ENCODE data around the gene PYURF.

Gene PYURF

GRCh38 chr4:88514557-88515511 lies 8.7 kb downstream of the PYURF start:
- no peak for DNase-seq

- no peak for DNase-seq
Observed at GRCh38 chr4:88511236-88511635, 12.3 kb downstream of the PYURF start.

GRCh38 chr4:88503344-88503743 lies 20.2 kb downstream of the PYURF start:
- no peak for DNase-seq

GRCh38 chr4:88497859-88498409 lies 25.6 kb downstream of the PYURF start:
- DNase-seq = no peak

GRCh38 chr4:88489100-88489761 lies 34.3 kb downstream of the PYURF start:
- DNase-seq = no peak

GRCh38 chr4:88481537-88481936 lies 42.0 kb downstream of the PYURF start:
- no peak for DNase-seq

- DNase-seq = no peak
Observed at GRCh38 chr4:88478247-88478646, 45.3 kb downstream of the PYURF start.

GRCh38 chr4:88477229-88477860 lies 46.2 kb downstream of the PYURF start:
- no peak for DNase-seq
